ENCODE measurements around the gene PTPRN2. TPM values are rescaled to one million over a fixed set of nuclear protein-coding genes. Genes with fewer than 3 reads are reported as not detected.

The PTPRN2 gene
- total and polyA plus RNA-seq, 2 of the 8 experiments (the other 6 are each of a cell fraction or from before 2014, with no cell fraction given), result 2.6 to 4.5 TPM

DNA sequence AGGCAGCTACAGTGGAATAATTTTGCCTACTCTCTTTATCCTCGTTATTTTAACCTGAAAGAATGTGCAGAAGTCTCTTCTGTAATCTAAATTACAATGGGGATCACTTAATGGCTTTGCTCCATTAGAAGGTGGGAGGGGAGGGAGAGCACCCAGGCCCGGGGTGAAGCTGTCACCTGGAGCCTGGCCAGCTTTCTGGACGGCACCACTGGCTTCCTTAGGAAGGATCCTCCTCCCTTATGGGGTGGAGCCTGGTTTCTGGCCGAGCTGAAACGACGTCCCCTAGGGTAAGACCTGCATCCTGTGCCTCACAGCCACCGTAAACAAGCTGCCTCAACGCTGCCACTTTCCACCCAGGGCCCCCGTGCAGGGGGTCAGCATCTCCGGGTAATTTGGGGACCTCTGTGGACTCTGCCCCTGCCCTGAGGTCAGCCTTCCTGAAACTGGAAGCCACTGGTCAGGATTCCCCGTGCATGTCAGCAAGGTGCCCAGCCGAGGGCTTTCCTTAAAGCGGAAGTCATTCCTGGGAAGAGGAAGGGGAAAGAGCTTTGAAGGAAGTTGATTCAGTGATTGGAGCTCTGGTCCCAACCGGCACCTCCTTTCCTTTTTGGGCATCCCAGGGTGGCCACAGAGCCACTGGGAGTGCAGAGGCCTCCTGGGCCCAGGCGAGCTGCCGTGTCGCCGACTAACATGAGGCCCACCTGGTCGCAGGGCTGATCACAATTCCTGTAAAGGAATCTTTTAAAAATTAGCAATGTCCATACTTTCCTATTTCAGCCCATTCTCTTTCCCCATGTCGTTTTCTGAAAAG is 681.8 kb downstream of the PTPRN2 start:
- Histone ChIP-seq H2BK15ac (ENCODE audit: low read length) (no peak overlapping the region), H4K5ac (ENCODE audit: insufficient read length, low read depth, low read length) (no peak overlapping the region), H3K4me3 (ENCODE audit: extremely low read depth in 1 of 4, insufficient read depth in 2 of 4, low read depth in 3 of 4, low read length in 4 of 4) (no peak overlapping the region), H3K27me3 (replicated peaks in 1 of 4; ENCODE audit: control insufficient read depth in 3 of 4, extremely low read depth in 1 of 4, insufficient read depth in 3 of 4, low read length in 3 of 4) (no peaks in the 10 kb centered on the region), H3K4ac (replicated peaks; ENCODE audit: insufficient read length, low read depth, low read length) (no peak overlapping the region), H3K36me3 (ENCODE audit: control insufficient read depth in 2 of 4, insufficient read depth in 4 of 4, low read length in 3 of 4) (no peaks in the 10 kb centered on the region), H2AK5ac (ENCODE audit: low read depth, low read length) (no peak overlapping the region), H3K56ac (replicated peaks; ENCODE audit: insufficient read length, low read depth, low read length) (no peak overlapping the region), H3K9ac (replicated peaks in 1 of 4; ENCODE audit: extremely low read depth in 1 of 4, low read depth in 3 of 4, low read length in 3 of 4) (no peak overlapping the region; a peak in 1 of 7 replicates), H2BK12ac (ENCODE audit: low read depth, low read length) (0 out of 2 replicates have a peak overlapping the region, but pooled peaks have one; percentile 2), H2BK5ac (ENCODE audit: low read depth, low read length) (peak overlapping the region; percentile 52; the same call in 1 of the 2 replicates), H3K4me2 (ENCODE audit: insufficient read depth in 1 of 2, low read depth in 2 of 2, low read length in 2 of 2) (peak overlapping the region in 1 of 2 experiments; percentile 36; a peak in 3 of 4 replicates), H3K79me2 (ENCODE audit: control insufficient read depth in 1 of 2, insufficient read depth in 2 of 2, low read length in 2 of 2) (no peaks in the 10 kb centered on the region), H3K4me1 (replicated peaks in 1 of 4; ENCODE audit: control insufficient read depth in 3 of 4, insufficient read depth in 4 of 4, low read length in 3 of 4) (peaks cover 7 to 19% (median 13%) of the 10 kb centered on the region in 4 experiments; a peak in 6 of 7 replicates), H3K9me3 (ENCODE audit: insufficient read depth in 2 of 2, low read depth in 1 of 2, low read length in 1 of 2) (no peaks in the 10 kb centered on the region), H3K79me1 (ENCODE audit: low read depth, low read length) (no peaks in the 10 kb centered on the region), H2BK20ac (ENCODE audit: low read length) (no peak overlapping the region), H3K23me2 (ENCODE audit: low read depth, low read length) (no peaks in the 10 kb centered on the region), H4K91ac (replicated peaks; ENCODE audit: insufficient read length, low read length) (peak overlapping the region; percentile 20), H4K8ac (ENCODE audit: extremely low read depth, insufficient read depth, low read length) (peak overlapping the region; percentile 37; the same call in 1 of the 2 replicates), H3K14ac (ENCODE audit: insufficient read length) (no peak overlapping the region), H2BK120ac (replicated peaks; ENCODE audit: low read depth, low read length) (no peak overlapping the region), H3K27ac (ENCODE audit: low read depth, low read length) (no peak overlapping the region), H4K20me1 (replicated peaks in 1 of 2; ENCODE audit: control insufficient read depth in 1 of 2, insufficient read depth in 2 of 2, low read length in 2 of 2) (no peaks in the 10 kb centered on the region), H3K18ac (ENCODE audit: extremely low read depth, low read length) (no peak overlapping the region), H2AFZ (ENCODE audit: low read length) (peak overlapping the region; percentile 52; the same call in 1 of the 2 replicates), H3K23ac (ENCODE audit: insufficient read length) (no peak overlapping the region)
- CTCF ChIA-PET (ENCODE audit: partially characterized antibody), result interaction anchor here (0.7 to 2.1 kb wide), 4 partner anchors 9 to 449 kb away, joined by 3 to 7 read pairs (median 4); no protein-coding TSS in a partner anchor
- TF ChIP-seq, protein P1, sequence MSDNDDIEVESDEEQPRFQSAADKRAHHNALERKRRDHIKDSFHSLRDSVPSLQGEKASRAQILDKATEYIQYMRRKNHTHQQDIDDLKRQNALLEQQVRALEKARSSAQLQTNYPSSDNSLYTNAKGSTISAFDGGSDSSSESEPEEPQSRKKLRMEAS (IDR thresholded peaks at IDR 0.05), result no peak
- TF ChIP-seq NANOG (IDR thresholded peaks at IDR 0.05; ENCODE audit: insufficient read depth, low read depth, low read length, poor library complexity, severe bottlenecking), result peak; percentile 68
- peak; percentile 44 to 59 for DNase-seq (ENCODE audit: low read depth in 1 of 2, low spot score in 2 of 2)
- no peak for FAIRE-seq
- WGBS, 2 experiments (ENCODE audit: extremely low coverage in 1 of 2, insufficient coverage in 1 of 2, insufficient read length in 1 of 2, insufficient replicate concordance in 2 of 2, low coverage in 1 of 2, low lambda C conversion rate in 2 of 2, missing lambda C conversion rate in 1 of 2), result 53% methylated on average over 19 of the region's 20 CpGs; no CpG with 5 or more reads in 1 of the 2 experiments
- POLR2A ChIA-PET (ENCODE audit: partially characterized antibody), result no interaction called here

All from H1 (cell line).